ENCODE results near the gene GPR4. TPM values are rescaled to one million over a fixed set of nuclear protein-coding genes. Genes with fewer than 3 reads are reported as not detected.

GPR4 gene
- total RNA-seq, 6 donors from 2014 or later = 1.0 to 22.1 (median 6.8) TPM

- H3K9me3 ChIP-seq = no peaks in the 10 kb centered on the region
- DNase-seq = peak; percentile 66 to 85
- H3K27ac ChIP-seq = peak overlapping the region in 1 of 4 donors; percentile 76
- H3K36me3 ChIP-seq = peaks cover 0 to 27% (median 4%) of the 10 kb centered on the region in 4 donors
- no peak for TF ChIP-seq POLR2AphosphoS5 (IDR thresholded peaks at IDR 0.05)
- TF ChIP-seq, protein P1, sequence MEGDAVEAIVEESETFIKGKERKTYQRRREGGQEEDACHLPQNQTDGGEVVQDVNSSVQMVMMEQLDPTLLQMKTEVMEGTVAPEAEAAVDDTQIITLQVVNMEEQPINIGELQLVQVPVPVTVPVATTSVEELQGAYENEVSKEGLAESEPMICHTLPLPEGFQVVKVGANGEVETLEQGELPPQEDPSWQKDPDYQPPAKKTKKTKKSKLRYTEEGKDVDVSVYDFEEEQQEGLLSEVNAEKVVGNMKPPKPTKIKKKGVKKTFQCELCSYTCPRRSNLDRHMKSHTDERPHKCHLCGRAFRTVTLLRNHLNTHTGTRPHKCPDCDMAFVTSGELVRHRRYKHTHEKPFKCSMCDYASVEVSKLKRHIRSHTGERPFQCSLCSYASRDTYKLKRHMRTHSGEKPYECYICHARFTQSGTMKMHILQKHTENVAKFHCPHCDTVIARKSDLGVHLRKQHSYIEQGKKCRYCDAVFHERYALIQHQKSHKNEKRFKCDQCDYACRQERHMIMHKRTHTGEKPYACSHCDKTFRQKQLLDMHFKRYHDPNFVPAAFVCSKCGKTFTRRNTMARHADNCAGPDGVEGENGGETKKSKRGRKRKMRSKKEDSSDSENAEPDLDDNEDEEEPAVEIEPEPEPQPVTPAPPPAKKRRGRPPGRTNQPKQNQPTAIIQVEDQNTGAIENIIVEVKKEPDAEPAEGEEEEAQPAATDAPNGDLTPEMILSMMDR (IDR thresholded peaks at IDR 0.05) = peak in 4 of 6 experiments; percentile 15 to 55 (median 43)
- WGBS, 2 donors = 76 to 78% methylated on average over 27 to 33 of the region's 48 CpGs
- no peak overlapping the region for H3K4me3 ChIP-seq
- peaks cover 0 to 2% (median 0%) of the 10 kb centered on the region in 4 donors for H3K27me3 ChIP-seq
- ATAC-seq (ENCODE audit: low FRiP score in 2 of 2) = peak; percentile 44 to 78
- H3K4me1 ChIP-seq = peaks cover 0 to 30% (median 23%) of the 10 kb centered on the region in 4 donors
Measured at GRCh38 chr19:45591004-45591637, 10.9 kb downstream of the GPR4 start.

DNA sequence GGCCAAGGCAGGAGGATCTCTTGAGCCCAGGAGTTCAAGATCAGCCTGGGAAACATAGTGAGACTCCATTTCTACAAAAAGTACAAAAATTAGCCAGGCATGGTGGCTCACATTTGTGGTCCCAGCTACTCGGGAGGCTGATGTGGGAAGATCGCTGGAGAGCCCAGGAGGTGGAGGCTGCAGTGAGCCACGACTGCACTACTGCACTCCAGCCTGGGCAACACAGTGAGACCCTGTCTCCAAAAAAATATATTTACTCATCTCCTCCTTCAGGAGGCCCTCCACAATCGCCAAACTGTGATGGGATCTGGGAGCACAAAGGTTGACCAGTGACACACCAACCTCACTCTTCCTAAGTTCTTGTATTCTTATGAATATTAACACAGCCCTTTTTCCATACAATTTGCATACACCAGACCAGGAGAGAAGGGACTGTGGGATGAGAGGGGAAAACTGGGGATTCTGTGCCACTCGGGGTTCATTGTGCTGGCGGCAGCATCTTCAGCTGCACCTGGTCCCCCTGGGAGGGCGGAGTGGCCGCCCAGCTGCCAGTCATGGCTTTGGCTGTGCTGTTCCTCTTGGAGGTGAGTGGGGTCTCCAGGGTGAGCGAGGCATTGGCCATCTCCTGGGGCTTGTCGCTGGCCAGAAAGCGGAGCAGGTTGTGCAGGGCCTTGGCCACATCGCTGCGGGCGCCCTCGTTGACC is 11.6 kb downstream of the GPR4 start:
- TF ChIP-seq EP300 (IDR thresholded peaks at IDR 0.05) (no peak), POLR2AphosphoS5 (IDR thresholded peaks at IDR 0.05) (no peak), POLR2A (IDR thresholded peaks at IDR 0.05) (no peak)
- TF ChIP-seq, protein P1 (IDR thresholded peaks at IDR 0.05) = no peak
- Histone ChIP-seq H3K4me1 (peaks cover under 1 to 32% (median 25%) of the 10 kb centered on the region in 4 donors), H3K27me3 (peaks cover 0 to 2% (median 0%) of the 10 kb centered on the region in 4 donors), H3K9me3 (no peaks in the 10 kb centered on the region), H3K27ac (no peak overlapping the region), H3K36me3 (peaks cover 0 to 27% (median 4%) of the 10 kb centered on the region in 4 donors), H3K4me3 (no peak overlapping the region)
- 71 to 80% methylated on average over 9 to 12 of the region's 15 CpGs for WGBS, 2 donors
- peak in 1 of 2 donors; percentile 15 for ATAC-seq (ENCODE audit: low FRiP score in 2 of 2)
- no peak for DNase-seq

DNA sequence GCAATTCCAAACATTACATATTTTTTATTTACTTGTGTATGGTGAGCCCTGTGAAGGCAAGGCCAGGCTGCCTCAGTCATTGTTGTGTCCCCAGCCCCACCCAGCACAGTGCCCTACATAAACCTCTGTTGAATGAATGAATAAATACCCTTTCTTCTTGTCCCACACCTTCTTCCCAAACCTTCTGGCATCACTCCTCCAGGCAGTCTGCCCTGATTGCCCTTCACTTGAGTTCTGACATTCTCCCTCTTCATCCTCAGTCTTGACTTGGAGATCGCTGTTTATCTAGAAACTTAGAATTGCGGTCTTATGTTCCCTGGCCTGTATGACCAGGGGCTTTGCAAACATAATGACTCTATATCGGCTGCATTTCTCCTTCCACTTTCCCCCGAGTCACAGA is 12.2 kb downstream of the GPR4 start:
- ATAC-seq (ENCODE audit: low FRiP score in 2 of 2) = no peak
- peaks cover 0 to 27% (median 4%) of the 10 kb centered on the region in 4 donors for H3K36me3 ChIP-seq
- WGBS, 2 donors = 73 to 84% methylated on average over 4 of the region's 4 CpGs

DNA sequence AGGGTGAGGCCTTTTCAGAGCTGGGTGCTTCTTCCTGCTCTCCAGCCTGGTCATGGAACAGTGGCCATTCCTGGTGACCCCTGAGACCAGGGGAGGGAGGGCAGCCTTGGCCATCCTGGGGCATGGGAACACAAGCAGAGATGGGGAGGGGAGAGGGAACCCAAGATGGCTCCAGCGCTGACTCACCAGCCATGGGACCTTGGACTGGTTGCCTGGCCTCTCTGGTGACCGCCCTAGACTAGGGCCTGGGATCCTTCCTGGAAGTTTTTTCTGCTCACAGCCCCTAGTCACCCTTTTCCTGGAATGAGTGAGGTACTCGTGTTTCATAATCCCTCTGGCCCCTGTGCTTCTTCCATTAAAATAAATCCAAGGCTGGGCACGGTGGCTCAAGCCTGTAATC is 14.1 kb downstream of the GPR4 start:
- Histone ChIP-seq H3K4me3 (no peak overlapping the region), H3K27me3 (peaks cover 0 to 2% (median 0%) of the 10 kb centered on the region in 4 donors), H3K36me3 (peaks cover 0 to 27% (median 4%) of the 10 kb centered on the region in 4 donors), H3K4me1 (peaks cover 13 to 40% (median 28%) of the 10 kb centered on the region in 4 donors), H3K27ac (peak overlapping the region in 1 of 4 donors; percentile 1), H3K9me3 (no peaks in the 10 kb centered on the region)
- 66 to 85% methylated on average over 4 of the region's 4 CpGs for WGBS, 2 donors
- DNase-seq (no peak), ATAC-seq (ENCODE audit: low FRiP score in 2 of 2) (no peak)
- TF ChIP-seq, protein P1 (IDR thresholded peaks at IDR 0.05) = no peak
- no peak for TF ChIP-seq EP300 (IDR thresholded peaks at IDR 0.05)
- no peak for TF ChIP-seq POLR2AphosphoS5 (IDR thresholded peaks at IDR 0.05)
- TF ChIP-seq POLR2A (IDR thresholded peaks at IDR 0.05) = no peak

More for the DNA sequence above, 12.2 kb downstream of the GPR4 start:
- no peaks in the 10 kb centered on the region for H3K9me3 ChIP-seq
- H3K4me3 ChIP-seq = no peak overlapping the region
- H3K27me3 ChIP-seq = peaks cover 0 to 2% (median 0%) of the 10 kb centered on the region in 4 donors
- no peak for DNase-seq
- peaks cover 5 to 37% (median 28%) of the 10 kb centered on the region in 4 donors for H3K4me1 ChIP-seq
- TF ChIP-seq POLR2A (IDR thresholded peaks at IDR 0.05) (no peak), POLR2AphosphoS5 (IDR thresholded peaks at IDR 0.05) (no peak), EP300 (IDR thresholded peaks at IDR 0.05) (no peak)
- TF ChIP-seq, protein P1 (IDR thresholded peaks at IDR 0.05) = no peak
- H3K27ac ChIP-seq = no peak overlapping the region

All from upper lobe of left lung (tissue), 6 donors.